ENCODE results near the gene RBX1.

DNA sequence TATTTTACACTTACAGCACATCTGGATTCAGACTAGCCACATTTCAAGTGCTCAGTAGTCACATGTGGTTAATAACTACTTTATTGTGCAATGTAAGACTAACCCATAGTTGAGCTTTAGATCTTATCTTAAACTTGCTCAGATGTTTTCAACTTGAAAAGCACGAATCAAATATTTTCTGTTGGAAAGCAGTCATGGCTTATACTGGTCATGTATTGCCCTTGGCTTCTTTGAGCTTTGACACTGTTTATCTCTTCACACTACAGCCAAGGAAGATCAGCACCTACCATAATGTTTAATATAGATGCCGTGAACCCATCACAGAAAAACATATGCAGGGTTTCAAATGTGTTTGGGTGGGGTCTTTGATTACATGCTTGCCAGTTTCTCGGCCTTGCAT is 4.4 kb downstream of the RBX1 start:
- TF ChIP-seq, protein P1, sequence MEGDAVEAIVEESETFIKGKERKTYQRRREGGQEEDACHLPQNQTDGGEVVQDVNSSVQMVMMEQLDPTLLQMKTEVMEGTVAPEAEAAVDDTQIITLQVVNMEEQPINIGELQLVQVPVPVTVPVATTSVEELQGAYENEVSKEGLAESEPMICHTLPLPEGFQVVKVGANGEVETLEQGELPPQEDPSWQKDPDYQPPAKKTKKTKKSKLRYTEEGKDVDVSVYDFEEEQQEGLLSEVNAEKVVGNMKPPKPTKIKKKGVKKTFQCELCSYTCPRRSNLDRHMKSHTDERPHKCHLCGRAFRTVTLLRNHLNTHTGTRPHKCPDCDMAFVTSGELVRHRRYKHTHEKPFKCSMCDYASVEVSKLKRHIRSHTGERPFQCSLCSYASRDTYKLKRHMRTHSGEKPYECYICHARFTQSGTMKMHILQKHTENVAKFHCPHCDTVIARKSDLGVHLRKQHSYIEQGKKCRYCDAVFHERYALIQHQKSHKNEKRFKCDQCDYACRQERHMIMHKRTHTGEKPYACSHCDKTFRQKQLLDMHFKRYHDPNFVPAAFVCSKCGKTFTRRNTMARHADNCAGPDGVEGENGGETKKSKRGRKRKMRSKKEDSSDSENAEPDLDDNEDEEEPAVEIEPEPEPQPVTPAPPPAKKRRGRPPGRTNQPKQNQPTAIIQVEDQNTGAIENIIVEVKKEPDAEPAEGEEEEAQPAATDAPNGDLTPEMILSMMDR (IDR thresholded peaks at IDR 0.05) = no peak
- TF ChIP-seq POLR2A (IDR thresholded peaks at IDR 0.05) = no peak

Data from vagina (tissue), 2 donors.